GM21447 (cell line): ENCODE results near the gene DCAF16.
"Not testable (repeated sequence)": the region's sequence is repeated elsewhere in the genome, so short reads cannot be mapped to it uniquely, and the experiment has no call there.

Source experiments
- ATAC-seq: cut with Tn5 transposase; IDR thresholded peaks from one replicate; pipeline ENCODE4 v1.9.1; 2021; ENCODE audit not compliant: unreplicated experiment

Gene DCAF16

DNA sequence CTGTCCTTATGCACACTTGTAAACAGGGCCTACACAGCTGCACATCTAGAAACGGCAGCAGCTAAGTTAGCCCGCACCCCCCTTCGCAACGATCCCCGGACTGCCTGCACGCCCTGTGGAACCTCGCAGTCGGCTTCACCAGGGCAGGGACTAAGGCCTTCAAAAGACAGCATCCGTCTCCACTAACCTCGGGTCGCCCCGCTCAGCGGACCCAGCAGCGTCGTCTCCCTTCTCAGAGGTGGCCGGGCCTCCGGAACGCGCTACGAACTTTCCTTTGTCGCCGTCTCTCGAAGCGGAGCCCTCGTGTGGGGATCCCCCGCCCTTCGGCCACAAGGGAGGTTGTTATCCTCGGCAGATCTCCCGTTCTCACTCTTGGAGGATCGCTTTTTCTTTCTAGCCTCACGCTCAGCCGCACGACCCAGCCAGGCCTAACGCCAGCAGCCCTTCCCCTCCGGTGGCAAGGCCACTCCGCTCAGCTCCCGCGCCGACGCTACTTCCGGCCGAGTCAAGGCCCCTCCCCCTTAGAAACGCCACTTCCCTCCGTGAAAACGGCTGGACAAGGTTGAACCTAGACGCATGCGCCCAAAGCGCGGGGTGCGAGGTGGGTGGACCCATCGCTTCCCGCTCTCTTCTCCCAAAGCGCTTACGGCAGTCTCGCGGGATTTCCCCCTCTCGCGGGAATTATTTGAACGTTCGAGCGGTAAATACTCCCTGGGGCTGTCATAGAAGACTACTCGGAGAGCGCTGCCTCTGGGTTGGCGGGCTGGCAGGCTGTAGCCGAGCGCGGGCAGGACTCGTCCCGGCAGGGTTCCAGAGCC, at the start of gene DCAF16, which contains the start of gene NCAPG:
Gene DCAF16 (minus strand): TSS at position 498 of the 818 bp plus-strand sequence. CDS start 6,616 bp downstream, outside the sequence.
Gene NCAPG (plus strand): TSS at position 720 of the 818 bp plus-strand sequence. CDS start 99 bp downstream, outside the sequence.
- peak; percentile 88 for ATAC-seq

- no peak for ATAC-seq
These were observed 49.3 kb upstream of the DCAF16 start for GRCh38 chr4:17859793-17860406.

DNA sequence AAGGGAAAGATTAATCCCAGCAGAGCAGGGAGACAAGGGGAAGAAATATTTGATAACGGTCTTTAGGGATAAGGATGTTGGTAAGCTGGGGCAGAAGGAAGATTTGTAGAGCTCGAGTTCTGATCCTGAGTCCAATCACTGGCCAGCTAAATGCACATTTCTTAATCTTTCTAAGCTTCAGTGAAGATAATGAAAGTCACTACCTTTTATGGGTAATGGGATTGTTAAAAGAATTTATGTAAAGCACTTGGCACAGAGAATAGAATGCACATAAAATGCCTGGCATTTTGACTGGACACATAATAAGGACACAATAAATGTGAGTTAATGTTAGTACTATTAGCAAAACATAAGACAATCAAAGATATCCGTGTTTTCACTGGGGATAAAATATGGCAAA, 43.5 kb upstream of the DCAF16 start:
- ATAC-seq: no peak

- ATAC-seq: no peak
These were observed 41.4 kb upstream of the DCAF16 start for GRCh38 chr4:17851959-17852358.

DNA sequence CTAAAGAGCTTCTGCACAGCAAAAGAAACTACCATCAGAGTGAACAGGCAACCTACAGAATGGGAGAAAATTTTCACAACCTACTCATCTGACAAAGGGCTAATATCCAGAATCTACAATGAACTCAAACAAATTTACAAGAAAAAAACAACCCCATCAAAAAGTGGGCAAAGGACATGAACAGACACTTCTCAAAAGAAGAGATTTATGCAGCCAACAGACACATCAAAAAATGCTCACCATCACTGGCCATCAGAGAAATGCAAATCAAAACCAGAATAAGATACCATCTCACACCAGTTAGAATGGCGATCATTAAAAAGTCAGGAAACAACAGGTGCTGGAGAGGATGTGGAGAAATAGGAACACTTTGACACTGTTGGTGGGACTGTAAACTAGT, 39.7 kb upstream of the DCAF16 start:
- not testable (repeated sequence) for ATAC-seq

GRCh38 chr4:17846266-17846665, 35.7 kb upstream of the DCAF16 start:
- ATAC-seq: no peak

DNA sequence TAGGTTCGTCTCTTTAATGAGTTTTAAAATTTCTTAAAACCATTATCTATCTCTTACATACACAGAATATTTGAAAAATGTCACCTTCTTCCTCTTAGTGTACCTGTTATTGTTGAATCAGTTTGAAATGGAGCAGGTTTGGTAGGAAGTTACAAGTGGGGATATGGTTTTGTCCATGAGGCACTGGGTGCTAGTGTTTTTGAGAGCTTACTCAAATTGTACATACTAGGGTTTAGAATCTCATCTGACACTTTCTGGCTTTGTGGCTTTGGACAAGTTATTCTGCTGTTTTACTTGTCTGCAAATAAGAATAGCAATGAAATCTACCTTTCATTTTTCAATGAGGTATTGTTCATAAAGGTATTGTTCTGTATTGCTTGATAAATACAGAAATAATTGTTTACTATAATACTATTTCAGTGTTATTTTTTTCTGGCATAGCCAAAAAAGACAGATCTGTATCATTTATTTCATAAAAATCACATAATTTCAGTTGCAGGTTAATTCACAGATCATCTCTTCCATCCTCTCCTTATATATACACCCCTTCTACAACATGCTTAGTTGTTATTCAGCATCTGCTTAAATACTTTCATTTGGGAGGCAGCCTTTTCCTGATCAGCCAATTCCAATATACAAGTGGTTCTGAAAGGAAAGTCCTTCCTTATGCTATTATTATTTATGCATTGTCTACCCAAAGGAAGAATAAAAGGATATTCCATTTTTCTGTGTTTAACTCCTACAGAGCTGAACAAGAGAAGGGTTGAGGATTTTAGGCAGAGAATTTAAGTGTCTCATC, 13.5 kb upstream of the DCAF16 start:
- ATAC-seq: no peak

DNA sequence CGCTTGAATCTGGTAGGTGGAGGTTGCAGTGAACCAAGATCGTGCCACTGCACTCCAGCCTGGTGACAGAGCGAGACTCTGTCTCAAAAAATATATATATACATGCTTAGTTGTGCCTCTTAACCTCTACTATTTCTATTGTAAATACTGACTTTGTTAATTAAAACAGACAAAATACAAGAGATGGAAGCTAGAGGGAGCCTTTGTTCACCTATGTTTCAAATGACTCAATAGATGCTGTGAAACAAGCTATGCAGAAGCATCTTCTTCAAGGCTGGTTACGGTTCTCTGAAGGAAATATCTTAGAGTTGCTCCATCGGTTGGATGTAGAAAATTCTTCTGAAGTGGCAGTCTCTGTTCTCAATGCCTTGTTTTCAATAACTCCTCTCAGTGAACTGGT, 6.5 kb upstream of the DCAF16 start:
- peak; percentile 75 for ATAC-seq

DNA sequence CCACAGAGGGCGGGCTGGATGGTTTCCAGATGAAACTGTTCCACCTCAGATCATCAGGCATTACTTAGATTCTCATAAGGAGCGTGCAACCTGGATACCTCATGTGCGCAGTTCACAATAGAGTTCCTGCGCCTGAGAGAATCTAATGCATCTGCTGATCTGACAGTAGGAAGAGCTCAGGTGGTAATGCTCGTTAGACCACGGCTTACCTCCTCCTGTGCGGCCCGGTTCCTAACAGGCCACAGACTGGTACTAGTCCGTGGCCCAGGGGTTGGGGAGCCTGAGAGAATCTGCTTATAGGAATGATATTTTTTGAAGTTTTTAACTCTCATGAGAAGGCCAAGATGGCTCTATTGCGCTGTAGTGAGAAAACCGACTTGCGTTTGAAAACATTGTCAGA, 5.6 kb upstream of the DCAF16 start:
- no peak for ATAC-seq

DNA sequence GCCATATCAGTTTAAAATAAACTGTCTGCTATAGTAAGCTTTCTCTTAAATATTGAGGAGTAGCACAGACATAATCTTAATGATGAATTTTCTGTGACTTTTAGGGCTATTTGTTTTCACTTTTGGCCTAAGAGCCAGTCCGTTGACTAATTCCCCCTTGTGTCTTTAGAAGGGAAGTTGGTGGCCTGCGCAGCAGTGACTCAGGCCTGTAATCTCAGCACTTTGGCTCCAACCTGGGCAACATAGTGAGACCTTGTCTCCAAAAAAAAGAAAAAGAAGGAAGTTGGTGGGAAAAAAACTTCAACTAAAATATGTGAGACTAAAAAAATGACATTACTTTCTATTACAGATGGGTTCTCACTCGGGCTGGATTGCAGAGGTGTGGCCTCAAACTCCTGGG, 3.6 kb upstream of the DCAF16 start:
- no peak for ATAC-seq

DNA sequence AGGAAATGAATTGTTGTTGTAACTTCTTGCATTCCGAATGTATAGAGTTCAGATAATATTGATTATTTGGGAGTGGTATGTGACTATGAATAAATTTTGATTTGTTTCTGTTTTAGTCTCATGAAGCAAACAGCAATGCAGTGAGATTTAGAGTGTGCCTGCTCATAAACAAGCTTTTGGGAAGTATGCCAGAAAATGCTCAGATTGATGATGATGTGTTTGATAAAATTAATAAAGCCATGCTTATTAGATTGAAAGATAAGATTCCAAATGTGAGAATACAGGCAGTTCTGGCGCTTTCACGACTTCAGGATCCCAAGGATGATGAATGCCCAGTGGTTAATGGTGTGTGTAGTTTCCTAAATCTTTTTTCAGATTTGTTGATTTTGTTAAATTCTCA, 2.2 kb upstream of the DCAF16 start:
- ATAC-seq: no peak

DNA sequence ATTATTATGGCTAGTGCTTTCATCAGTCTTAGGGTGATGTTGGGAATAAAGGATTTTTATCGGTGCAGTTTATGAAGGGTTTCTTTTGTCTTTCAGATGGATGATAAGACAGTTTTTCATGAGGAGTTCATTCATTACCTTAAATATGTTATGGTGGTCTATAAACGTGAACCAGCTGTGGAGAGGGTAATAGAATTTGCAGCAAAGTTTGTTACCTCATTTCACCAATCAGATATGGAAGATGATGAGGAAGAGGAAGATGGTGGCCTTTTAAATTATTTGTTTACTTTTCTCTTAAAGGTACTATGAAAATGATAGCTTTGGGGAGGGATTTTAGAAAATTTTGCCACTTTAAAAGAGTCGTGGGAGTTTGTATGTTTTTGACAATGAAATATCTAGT, 1.6 kb upstream of the DCAF16 start:
- no peak for ATAC-seq

DNA sequence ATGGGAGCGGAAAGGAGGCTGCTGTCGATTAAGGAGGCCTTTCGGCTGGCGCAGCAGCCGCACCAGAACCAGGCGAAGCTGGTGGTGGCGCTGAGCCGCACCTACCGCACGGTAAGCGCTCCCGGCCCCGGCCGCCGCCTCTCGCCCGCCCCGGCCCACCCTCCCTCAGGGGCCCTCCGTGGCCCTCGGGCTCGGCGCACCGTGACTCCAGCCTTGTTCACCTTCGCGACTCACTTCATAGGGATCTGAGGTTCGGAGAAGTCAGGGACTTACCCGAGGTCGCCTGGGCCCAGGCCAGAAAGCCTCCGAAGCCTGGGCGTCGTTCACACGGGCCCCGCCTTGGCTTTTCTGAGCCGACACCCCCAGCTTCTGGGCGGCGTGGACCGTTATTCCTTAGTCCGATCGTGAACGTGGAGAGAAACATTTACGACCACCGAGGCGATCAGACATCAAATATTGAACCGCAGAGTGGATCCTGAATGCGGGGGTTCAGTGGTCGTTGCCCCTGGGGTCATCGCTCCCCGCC, 584 bp upstream of the DCAF16 start:
- ATAC-seq: peak; percentile 23

GRCh38 chr4:17809667-17810066, 890 bp downstream of the DCAF16 start:
- no peak for ATAC-seq

- ATAC-seq: no peak
These were observed 3.1 kb downstream of the DCAF16 start for GRCh38 chr4:17807446-17807845.

- no peak for ATAC-seq
These were observed 4.9 kb downstream of the DCAF16 start for GRCh38 chr4:17805580-17806155.

DNA sequence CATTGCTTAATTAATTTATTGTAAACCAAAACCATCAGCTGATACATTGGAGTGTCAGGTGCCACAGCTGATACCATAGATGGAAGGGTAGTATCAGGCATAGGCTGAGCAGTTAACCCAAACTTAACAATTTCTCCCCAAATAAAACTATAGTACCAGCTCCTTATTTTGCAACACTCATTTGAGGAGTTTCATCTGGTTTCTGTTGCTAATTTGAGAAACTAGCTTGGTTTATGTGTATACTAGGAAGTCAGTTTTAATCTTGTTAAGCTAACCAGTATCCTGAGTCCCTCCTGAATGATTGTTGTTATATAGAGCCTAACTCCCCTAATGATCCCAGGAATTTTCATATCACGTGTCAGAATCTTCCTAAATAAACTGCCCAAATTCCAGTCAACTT, 12.7 kb downstream of the DCAF16 start:
- ATAC-seq: no peak

GRCh38 chr4:17794730-17795129, 15.8 kb downstream of the DCAF16 start:
- no peak for ATAC-seq

DNA sequence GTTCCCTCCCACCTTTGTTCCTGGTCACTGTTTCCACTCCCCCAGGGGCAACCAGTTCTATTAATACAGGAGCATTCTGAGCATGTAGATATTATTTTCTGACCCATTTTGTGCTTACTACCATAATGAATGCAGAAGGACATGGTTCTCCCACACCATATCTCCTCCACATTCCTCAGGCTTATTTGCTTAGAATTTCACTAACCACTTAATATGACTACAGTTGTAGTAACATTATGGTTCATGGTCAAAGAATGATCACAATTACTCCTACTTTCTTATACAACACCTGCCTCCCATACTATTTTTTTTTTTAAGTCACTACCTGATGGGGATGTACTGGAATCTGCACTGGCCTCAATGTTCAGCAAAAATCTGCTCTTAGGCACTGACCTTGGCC, 21.6 kb downstream of the DCAF16 start:
- no peak for ATAC-seq

DNA sequence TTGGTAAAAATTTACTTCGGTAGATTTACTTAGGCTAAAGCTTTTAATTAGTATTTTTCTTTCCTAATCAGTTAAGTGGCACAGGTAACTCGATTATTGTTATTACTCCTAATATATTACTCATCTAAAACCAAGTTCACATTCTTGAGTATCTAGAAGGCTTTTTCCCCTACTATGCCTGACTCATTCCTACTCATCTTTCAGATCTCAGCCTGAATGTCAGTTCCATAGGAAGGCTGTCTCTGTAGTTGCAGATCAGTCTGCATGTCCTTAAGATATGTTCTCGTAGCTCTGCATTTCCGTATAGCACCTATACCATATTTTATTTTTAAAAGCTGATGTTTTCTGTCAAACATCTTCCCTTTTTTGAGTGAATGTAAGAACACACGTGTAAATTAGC, 23.2 kb downstream of the DCAF16 start:
- ATAC-seq: no peak

- no peak for ATAC-seq
These were observed 24.0 kb downstream of the DCAF16 start for GRCh38 chr4:17786567-17786966.
